Right lobe of liver (tissue), 6 donors: ENCODE measurements around the gene PRRC2C. TPM values are rescaled to one million over a fixed set of nuclear protein-coding genes. Genes with fewer than 3 reads are reported as not detected.

Experiments used
- ATAC-seq, 4 donors: fragments of 200-7000 bp; cut with Tn5 transposase; one replicate each; pipeline ENCODE4 v1.9.1; 2020; ENCODE audit warnings: mild to moderate bottlenecking in 4 of 4, moderate library complexity in 4 of 4
- DNase-seq, 3 donors: peaks; one replicate each; pipeline ENCODE4 v3.0.0-alpha.2; 2020
- H3K27ac ChIP-seq, 3 donors: fragments of 200-600 bp; one replicate each; pipeline ENCODE4 v1.8.0; 2022
- H3K27me3 ChIP-seq, 2 donors: fragments of 200-600 bp; one replicate each; pipeline ENCODE4 v1.8.0; 2022
- H3K36me3 ChIP-seq, 4 donors: fragments of 200-600 bp; sonication (generic) in 1 of 4; one replicate each; pipeline versions ENCODE4 v1.5.1 to v1.8.0; 2017 to 2022; ENCODE audit warnings: control low read depth in 1 of 4
- H3K4me1 ChIP-seq, 4 donors: fragments of 200-600 bp; sonication (generic) in 1 of 4; one replicate each; pipeline versions ENCODE4 v1.5.1 to v1.8.0; 2017 to 2022; ENCODE audit warnings: control low read depth in 1 of 4
- H3K4me3 ChIP-seq, 3 donors: fragments of 200-600 bp; one replicate each; pipeline ENCODE4 v1.8.0; 2022
- H3K9me3 ChIP-seq, 4 donors: fragments of 200-600 bp; sonication (generic) in 1 of 4; one replicate each; pipeline versions ENCODE4 v1.5.1 to v1.8.0; 2017 to 2022; ENCODE audit warnings: control low read depth in 1 of 4
- POLR2A ChIP-seq: fragments of 450-650 bp; IDR thresholded peaks from one replicate; pipeline ENCODE4 v1.6.1; 2017; ENCODE audit warnings: antibody characterized with exemption, mild to moderate bottlenecking
- WGBS: methylation state at CpG from one replicate; pipeline ENCODE4 v1.1.6; 2018; ENCODE audit warnings: low coverage, low lambda C conversion rate; ENCODE audit not compliant: insufficient coverage; ENCODE audit errors: missing lambda C conversion rate; 5-methylcytosine and 5-hydroxymethylcytosine counted together
- intact Hi-C, 2 donors: fragments of 100-400 bp; cut with DNase I; formaldehyde crosslinking; loops; one replicate each; pipeline versions ENCODE4 v1.11.2 to v1.14.1; 2022
- total RNA-seq, 6 experiments: library from RNA; depleted of rRNA in 2 of 6; stranded (reverse); fragments of >200 nt in 2 of 6; fragmentation: NEBNext Ultra II Directional in 3 of 6; extraction: Animal tissue kit (Norgen Biotek cat#: 25700) in 3 of 6; gene quantifications; one replicate each; pipeline versions ENCODE4 v1.1.0 to v1.2.4, GENCODE V29; 2016 to 2023
- TF ChIP-seq, protein P1 (sequence below), 4 donors: fragments of 200-600 bp in 3 of 4; fragments of 450-650 bp in 1 of 4; IDR thresholded peaks; one replicate each; pipeline versions ENCODE4 v1.5.1 to v1.8.0; 2016 to 2022; ENCODE audit warnings: antibody characterized with exemption in 4 of 4, mild to moderate bottlenecking in 2 of 4
- donor health status: DM: no; HTN: yes; CAD: no.
- donor health status: DM: no; HTN: no; CAD: no.
- donor health status: DM: no; HTN: no; CAD: no.
- donor health status: DM: no; HTN: yes; CAD: no.
- donor health status: DM: no; HTN: yes; CAD: no.

PRRC2C gene
- total RNA-seq, 6 experiments from 2014 or later: 39.1 to 59.9 (median 48.5) TPM

- Histone ChIP-seq H3K4me3 (no peak overlapping the region), H3K36me3 (no peaks in the 10 kb centered on the region), H3K4me1 (no peaks in the 10 kb centered on the region), H3K9me3 (no peaks in the 10 kb centered on the region), H3K27me3 (no peaks in the 10 kb centered on the region), H3K27ac (no peak overlapping the region)
- no peak for ATAC-seq
- no peak for TF ChIP-seq POLR2A
- TF ChIP-seq, protein P1, sequence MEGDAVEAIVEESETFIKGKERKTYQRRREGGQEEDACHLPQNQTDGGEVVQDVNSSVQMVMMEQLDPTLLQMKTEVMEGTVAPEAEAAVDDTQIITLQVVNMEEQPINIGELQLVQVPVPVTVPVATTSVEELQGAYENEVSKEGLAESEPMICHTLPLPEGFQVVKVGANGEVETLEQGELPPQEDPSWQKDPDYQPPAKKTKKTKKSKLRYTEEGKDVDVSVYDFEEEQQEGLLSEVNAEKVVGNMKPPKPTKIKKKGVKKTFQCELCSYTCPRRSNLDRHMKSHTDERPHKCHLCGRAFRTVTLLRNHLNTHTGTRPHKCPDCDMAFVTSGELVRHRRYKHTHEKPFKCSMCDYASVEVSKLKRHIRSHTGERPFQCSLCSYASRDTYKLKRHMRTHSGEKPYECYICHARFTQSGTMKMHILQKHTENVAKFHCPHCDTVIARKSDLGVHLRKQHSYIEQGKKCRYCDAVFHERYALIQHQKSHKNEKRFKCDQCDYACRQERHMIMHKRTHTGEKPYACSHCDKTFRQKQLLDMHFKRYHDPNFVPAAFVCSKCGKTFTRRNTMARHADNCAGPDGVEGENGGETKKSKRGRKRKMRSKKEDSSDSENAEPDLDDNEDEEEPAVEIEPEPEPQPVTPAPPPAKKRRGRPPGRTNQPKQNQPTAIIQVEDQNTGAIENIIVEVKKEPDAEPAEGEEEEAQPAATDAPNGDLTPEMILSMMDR (IDR thresholded peaks at IDR 0.05): no peak
- intact Hi-C loops: no loop called here
- 83% methylated on average over 1 of the region's 1 CpG for WGBS
- DNase-seq: no peak
These were observed 14.6 kb upstream of the PRRC2C start for GRCh38 chr1:171470726-171471125.

- no peaks in the 10 kb centered on the region for H3K27me3 ChIP-seq
- no peak for ATAC-seq
- DNase-seq: no peak
- intact Hi-C loops: no loop called here
- TF ChIP-seq, protein P1 (IDR thresholded peaks at IDR 0.05): no peak
- H3K4me3 ChIP-seq: no peak overlapping the region
- H3K4me1 ChIP-seq: no peaks in the 10 kb centered on the region
- H3K9me3 ChIP-seq: no peaks in the 10 kb centered on the region
- H3K36me3 ChIP-seq: no peaks in the 10 kb centered on the region
- WGBS: 93% methylated on average over 4 of the region's 7 CpGs
- no peak overlapping the region for H3K27ac ChIP-seq
These were observed 13.1 kb upstream of the PRRC2C start for GRCh38 chr1:171472183-171472647.

- WGBS: 77% methylated on average over 1 of the region's 1 CpG
- TF ChIP-seq, protein P1 (IDR thresholded peaks at IDR 0.05): no peak
- no peak for TF ChIP-seq POLR2A
- no peaks in the 10 kb centered on the region for H3K4me1 ChIP-seq
- H3K36me3 ChIP-seq: no peaks in the 10 kb centered on the region
- no peaks in the 10 kb centered on the region for H3K27me3 ChIP-seq
- no peak overlapping the region for H3K4me3 ChIP-seq
- ATAC-seq (no peak), DNase-seq (no peak)
- H3K27ac ChIP-seq: no peak overlapping the region
- intact Hi-C loops: no loop called here
- no peaks in the 10 kb centered on the region for H3K9me3 ChIP-seq
These were observed 8.5 kb upstream of the PRRC2C start for GRCh38 chr1:171476829-171477228.

DNA sequence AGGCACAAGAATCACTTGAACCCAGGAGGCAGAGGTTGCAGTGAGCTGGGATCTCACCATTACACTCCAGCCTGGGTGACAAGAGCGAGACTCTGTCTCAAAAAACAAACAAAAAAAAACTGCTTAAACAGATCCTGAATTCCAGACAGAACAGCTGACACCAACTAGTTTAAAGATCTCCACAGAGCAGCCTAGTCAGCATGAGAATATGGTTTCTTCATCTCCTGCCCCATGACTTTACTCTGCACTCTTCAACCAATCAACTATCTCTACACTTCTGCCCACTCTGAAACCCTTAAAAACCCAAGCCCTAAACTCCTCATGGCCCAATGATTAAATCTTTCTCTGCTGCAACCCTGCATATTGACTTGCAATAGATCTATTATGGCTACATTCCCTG lies 7.5 kb upstream of the PRRC2C start:
- ATAC-seq (peak in 3 of 4 donors; percentile 29 to 52 (median 37)), DNase-seq (no peak)
- Histone ChIP-seq H3K36me3 (no peaks in the 10 kb centered on the region), H3K27ac (no peak overlapping the region), H3K4me1 (no peaks in the 10 kb centered on the region), H3K4me3 (no peak overlapping the region), H3K9me3 (no peaks in the 10 kb centered on the region), H3K27me3 (no peaks in the 10 kb centered on the region)
- TF ChIP-seq, protein P1 (IDR thresholded peaks at IDR 0.05): no peak
- no peak for TF ChIP-seq POLR2A
- intact Hi-C loops: no loop called here
- 14% methylated on average over 1 of the region's 1 CpG for WGBS

DNA sequence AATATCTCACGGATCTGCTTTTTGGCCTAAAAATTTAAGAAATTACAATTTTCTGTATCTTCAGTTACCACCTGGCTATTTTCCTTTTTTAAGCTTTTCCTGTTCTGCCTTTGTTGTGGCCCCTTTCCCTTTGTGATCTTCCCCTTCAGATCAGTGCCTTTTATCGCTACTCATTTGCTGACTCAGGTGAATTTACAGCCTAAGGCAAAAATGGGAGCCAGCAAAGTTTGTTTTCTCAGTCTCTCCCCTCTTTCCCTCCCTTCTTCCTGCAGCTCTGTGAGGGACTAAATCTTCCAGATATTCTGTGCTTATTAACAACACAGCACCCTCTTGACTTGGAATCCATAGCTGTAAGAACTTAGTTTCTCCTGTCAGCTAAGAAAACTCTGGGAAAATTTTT lies 5.3 kb upstream of the PRRC2C start:
- intact Hi-C loops: no loop called here
- H3K27me3 ChIP-seq: no peaks in the 10 kb centered on the region
- no peaks in the 10 kb centered on the region for H3K4me1 ChIP-seq
- no peak for TF ChIP-seq POLR2A
- TF ChIP-seq, protein P1 (IDR thresholded peaks at IDR 0.05): no peak
- H3K36me3 ChIP-seq: no peaks in the 10 kb centered on the region
- H3K9me3 ChIP-seq: no peaks in the 10 kb centered on the region
- H3K27ac ChIP-seq: no peak overlapping the region
- DNase-seq: no peak
- 63% methylated on average over 2 of the region's 2 CpGs for WGBS
- no peak overlapping the region for H3K4me3 ChIP-seq
- ATAC-seq: no peak
